HEK293 (cell line): ENCODE data around the gene PRKCZ.

ENCODE experiments used
- ZNF114 ChIP-seq: fragments of 450-650 bp; formaldehyde crosslinking; IDR thresholded peaks from 2 replicates; pipeline ENCODE4 v1.5.0; 2017; ENCODE audit warnings: missing biosample characterization, missing genetic modification characterization
- ZNF561 ChIP-seq: fragments of 450-650 bp; IDR thresholded peaks from 2 replicates; pipeline ENCODE4 v1.5.1; 2018; ENCODE audit warnings: missing biosample characterization, missing genetic modification characterization, borderline replicate concordance
- ZNF629 ChIP-seq: fragments of 450-650 bp; formaldehyde crosslinking; IDR thresholded peaks from 2 replicates; pipeline ENCODE4 v1.5.1; 2017; ENCODE audit warnings: missing biosample characterization, missing genetic modification characterization
- ZNF777 ChIP-seq: fragments of 450-650 bp; formaldehyde crosslinking; IDR thresholded peaks from 2 replicates; pipeline ENCODE4 v1.5.1; 2017; ENCODE audit warnings: missing biosample characterization, missing genetic modification characterization, borderline replicate concordance
- ZSCAN30 ChIP-seq: fragments of 450-650 bp; IDR thresholded peaks from 2 replicates; pipeline ENCODE4 v1.5.1; 2018; ENCODE audit warnings: missing biosample characterization, mild to moderate bottlenecking, missing genetic modification characterization, moderate library complexity
- TF ChIP-seq, protein P1 (sequence below): fragments of 450-650 bp; formaldehyde crosslinking; IDR thresholded peaks from 2 replicates; pipeline ENCODE4 v1.5.1; 2016; ENCODE audit warnings: missing biosample characterization, missing genetic modification characterization

GRCh38 chr1:2037314-2037979, 12.8 kb upstream of the PRKCZ start:
- TF ChIP-seq ZNF114 (tag by site-specific recombination): no peak
- TF ChIP-seq ZNF777 (tag by site-specific recombination): no peak
- TF ChIP-seq ZNF629: no peak
- TF ChIP-seq, protein P1, sequence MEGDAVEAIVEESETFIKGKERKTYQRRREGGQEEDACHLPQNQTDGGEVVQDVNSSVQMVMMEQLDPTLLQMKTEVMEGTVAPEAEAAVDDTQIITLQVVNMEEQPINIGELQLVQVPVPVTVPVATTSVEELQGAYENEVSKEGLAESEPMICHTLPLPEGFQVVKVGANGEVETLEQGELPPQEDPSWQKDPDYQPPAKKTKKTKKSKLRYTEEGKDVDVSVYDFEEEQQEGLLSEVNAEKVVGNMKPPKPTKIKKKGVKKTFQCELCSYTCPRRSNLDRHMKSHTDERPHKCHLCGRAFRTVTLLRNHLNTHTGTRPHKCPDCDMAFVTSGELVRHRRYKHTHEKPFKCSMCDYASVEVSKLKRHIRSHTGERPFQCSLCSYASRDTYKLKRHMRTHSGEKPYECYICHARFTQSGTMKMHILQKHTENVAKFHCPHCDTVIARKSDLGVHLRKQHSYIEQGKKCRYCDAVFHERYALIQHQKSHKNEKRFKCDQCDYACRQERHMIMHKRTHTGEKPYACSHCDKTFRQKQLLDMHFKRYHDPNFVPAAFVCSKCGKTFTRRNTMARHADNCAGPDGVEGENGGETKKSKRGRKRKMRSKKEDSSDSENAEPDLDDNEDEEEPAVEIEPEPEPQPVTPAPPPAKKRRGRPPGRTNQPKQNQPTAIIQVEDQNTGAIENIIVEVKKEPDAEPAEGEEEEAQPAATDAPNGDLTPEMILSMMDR (tag by site-specific recombination): no peak
- no peak for TF ChIP-seq ZNF561 (tag by site-specific recombination)
- TF ChIP-seq ZSCAN30: no peak
